HepG2 (cell line): ENCODE measurements around the gene PLEKHG7. TPM values are rescaled to one million over a fixed set of nuclear protein-coding genes. Genes with fewer than 3 reads are reported as not detected.
"Not testable (repeated sequence)": the region's sequence is repeated elsewhere in the genome, so short reads cannot be mapped to it uniquely, and the experiment has no call there.

Experiments
- ATAC-seq: fragments of 200-7000 bp; cut with Tn5 transposase; 3 replicates; pipeline ENCODE4 v1.9.1; 2020; ENCODE audit warnings: mild to moderate bottlenecking, moderate library complexity
- BruUV-seq: library from RNA; stranded (reverse); fragments of 400-500 nt; replicated peaks from 2 replicates; lab custom pipeline; 2021; lab: Mats Ljungman, UMichigan
- CTCF ChIA-PET: fragments of 300-600 bp; formaldehyde crosslinking; extraction: SDS; loops from one replicate; lab custom pipeline; 2021; ENCODE audit warnings: low total read pairs, inconsistent platforms, low intra/inter-chr PET ratio; lab: Yijun Ruan, JAX
- POLR2A ChIA-PET: fragments of 350-600 bp; sonication (Branson Sonifier 250); formaldehyde crosslinking; loops from one replicate; lab custom pipeline; 2020; ENCODE audit warnings: antibody characterized with exemption, inconsistent platforms; lab: Yijun Ruan, JAX
- DNase-seq: peaks from one replicate; pipeline ENCODE4 v3.0.0-alpha.2; 2015; ENCODE audit warnings: low spot score
- FAIRE-seq: peaks from 3 replicates; lab custom pipeline; 2011; peaks lifted over from hg19 to GRCh38; lab: Jason Lieb, UNC
- H2AFZ ChIP-seq: one replicate; pipeline ENCODE4 v1.6.1; 2011; ENCODE audit warnings: low read length, inconsistent platforms
- H3K27ac ChIP-seq: fragments of 300-600 bp; 3 replicates; pipeline ENCODE4 v1.8.0; 2011; ENCODE audit warnings: mixed run types, mild to moderate bottlenecking, mixed read lengths, low read length, inconsistent platforms; ENCODE audit not compliant: insufficient read depth; ENCODE audit errors: extremely low read length
- H3K27me3 ChIP-seq, 2 experiments: fragments of 200-600 bp in 1 of 2; 2 replicates in 1 of 2; 3 replicates in 1 of 2; pipeline versions ENCODE4 v1.6.0 to v1.8.0; 2011; ENCODE audit warnings: low read length in 2 of 2, mild to moderate bottlenecking in 2 of 2, moderate library complexity in 2 of 2, inconsistent platforms in 1 of 2; ENCODE audit not compliant: insufficient read depth in 2 of 2, control insufficient read depth in 1 of 2
- H3K36me3 ChIP-seq, 2 experiments: fragments of 200-600 bp in 1 of 2; replicated peaks in 1 of 2; 2 replicates in 1 of 2; 3 replicates in 1 of 2; pipeline versions ENCODE4 v1.5.1 to v1.8.0; 2011; ENCODE audit warnings: low read length in 2 of 2, inconsistent platforms in 1 of 2; ENCODE audit not compliant: insufficient read depth in 2 of 2, control insufficient read depth in 1 of 2
- H3K4me1 ChIP-seq: 2 replicates; pipeline ENCODE4 v1.5.1; 2012; ENCODE audit warnings: low read length, inconsistent platforms; ENCODE audit not compliant: insufficient read depth
- H3K4me2 ChIP-seq: 2 replicates; pipeline ENCODE4 v1.6.0; 2011; ENCODE audit warnings: low read depth, low read length, inconsistent platforms
- H3K4me3 ChIP-seq, 3 experiments: fragments of 200-600 bp in 1 of 3; sonication (generic), shearing (Covaris generic) in 1 of 3; replicated peaks in 1 of 3; 2 replicates each; pipeline ENCODE4 v1.5.1; 2011 to 2016; ENCODE audit warnings: low read length in 3 of 3, inconsistent platforms in 2 of 3, low read depth in 2 of 3, mild to moderate bottlenecking in 2 of 3, control low read depth in 1 of 3, mixed read lengths in 1 of 3; ENCODE audit not compliant: insufficient read depth in 1 of 3
- H3K79me2 ChIP-seq: one replicate; pipeline ENCODE4 v1.6.1; 2011; ENCODE audit warnings: low read length, inconsistent platforms; ENCODE audit not compliant: insufficient read depth
- H3K9ac ChIP-seq: 2 replicates; pipeline ENCODE4 v1.6.0; 2011; ENCODE audit warnings: mild to moderate bottlenecking, low read depth, low read length, inconsistent platforms; ENCODE audit not compliant: insufficient read depth
- H3K9me3 ChIP-seq: 2 replicates; pipeline ENCODE4 v1.5.1; 2012; ENCODE audit warnings: mild to moderate bottlenecking, low read length
- H4K20me1 ChIP-seq: 2 replicates; pipeline ENCODE4 v1.6.0; 2011; ENCODE audit warnings: inconsistent platforms, mild to moderate bottlenecking, low read length, moderate library complexity; ENCODE audit not compliant: insufficient read depth
- ZNF766 ChIP-seq: sonication (generic); formaldehyde crosslinking; IDR thresholded peaks from 2 replicates; pipeline ENCODE4 v1.5.0; 2020; ENCODE audit warnings: missing genetic modification reagents, borderline replicate concordance
- WGBS: methylation state at CpG from one replicate; pipeline ENCODE4 v1.1.6; 2017; ENCODE audit warnings: low lambda C conversion rate; 5-methylcytosine and 5-hydroxymethylcytosine counted together
- in situ Hi-C: cut with HindIII; loops from 2 replicates; pipeline ENCODE4 v1.10.0; 2017; ENCODE audit warnings: low pct_unique_long_range_greater_than_20kb; ENCODE audit not compliant: extremely low pct_ligation_motif_present
- intact Hi-C: fragments of 100-400 bp; cut with micrococcal nuclease; formaldehyde crosslinking; loops from one replicate; pipeline ENCODE4 v1.10.0; 2022; ENCODE audit not compliant: unreplicated experiment
- polyA plus RNA-seq, 8 experiments: library from polyadenylated mRNA; depleted of rRNA in 3 of 8; stranded (reverse) in 7 of 8; unstranded in 1 of 8; fragments of >200 nt; fragmentation: Illumina TruSeq in 4 of 8; extraction: Trizol in 4 of 8; gene quantifications; 2 replicates each; pipeline versions ENCODE4 v1.2.1 to v1.2.3, GENCODE V29; 2011 to 2016; ENCODE audit warnings: low read depth in 4 of 8, missing spikeins in 1 of 8, mixed read lengths in 1 of 8; ENCODE audit not compliant: insufficient read depth in 1 of 8
- total RNA-seq, 5 experiments: library from RNA; depleted of rRNA; stranded (reverse); fragments of >200 nt; fragmentation: Illumina TruSeq; extraction: Trizol; gene quantifications; 2 replicates each; pipeline ENCODE4 v1.2.3, GENCODE V29; 2016; ENCODE audit warnings: low read depth in 1 of 5
- TF ChIP-seq, protein P1 (sequence below): IDR thresholded peaks from 2 replicates; pipeline ENCODE4 v1.6.1; 2016

Gene PLEKHG7
- total and polyA plus RNA-seq, 2 of the 13 experiments (the other 11 are each of a cell fraction or from before 2014, with no cell fraction given) = not detected

DNA sequence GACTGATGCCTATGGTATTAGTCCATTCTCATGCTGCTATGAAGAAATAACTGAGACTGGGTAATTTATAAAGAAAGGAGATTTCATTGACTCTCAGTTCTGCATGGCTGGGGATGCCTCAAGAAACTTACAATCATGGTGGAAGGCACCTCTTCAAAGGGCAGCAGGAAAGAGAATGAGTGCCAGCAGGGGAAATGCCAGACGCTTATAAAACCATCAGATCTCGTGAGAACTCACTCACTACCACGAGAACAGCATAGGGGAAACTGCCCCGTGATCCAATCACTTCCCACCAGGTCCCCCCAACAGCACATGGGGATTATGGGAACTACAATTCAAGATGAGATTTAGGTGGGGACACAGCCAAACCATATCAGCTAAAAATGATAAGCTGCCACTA, 48.5 kb upstream of the PLEKHG7 start:
- H2AFZ ChIP-seq, H3K4me3 ChIP-seq, intact Hi-C loops, H3K27ac ChIP-seq, H3K27me3 ChIP-seq, CTCF ChIA-PET, ATAC-seq, H4K20me1 ChIP-seq, FAIRE-seq, DNase-seq, H3K9ac ChIP-seq, in situ Hi-C loops, H3K4me1 ChIP-seq, POLR2A ChIA-PET, H3K4me2 ChIP-seq, H3K36me3 ChIP-seq, H3K9me3 ChIP-seq, BruUV-seq, H3K79me2 ChIP-seq: not testable (repeated sequence)
- WGBS = 19% methylated on average over 4 of the region's 4 CpGs

DNA sequence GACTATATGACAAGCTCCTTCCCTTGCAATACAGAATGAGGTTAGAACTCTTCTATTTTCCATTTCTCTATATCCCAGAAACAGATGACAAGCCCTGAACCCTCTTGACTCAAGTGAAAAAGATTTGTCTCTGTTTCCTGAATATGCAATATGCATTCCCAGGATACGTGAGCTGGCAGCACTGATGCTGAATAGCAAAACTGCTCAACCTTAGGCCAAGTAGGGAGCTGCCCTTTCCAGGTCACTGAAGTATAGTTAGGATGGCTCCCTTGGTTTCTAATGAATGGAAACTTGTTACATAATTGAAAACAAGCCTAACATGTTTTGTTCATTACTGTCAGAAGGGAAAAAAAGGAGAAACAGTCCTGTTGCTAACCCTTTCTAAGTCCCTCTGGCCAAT, 47.9 kb upstream of the PLEKHG7 start:
- WGBS = 47% methylated on average over 1 of the region's 1 CpG
- CTCF ChIA-PET = no interaction called here
- TF ChIP-seq, protein P1, sequence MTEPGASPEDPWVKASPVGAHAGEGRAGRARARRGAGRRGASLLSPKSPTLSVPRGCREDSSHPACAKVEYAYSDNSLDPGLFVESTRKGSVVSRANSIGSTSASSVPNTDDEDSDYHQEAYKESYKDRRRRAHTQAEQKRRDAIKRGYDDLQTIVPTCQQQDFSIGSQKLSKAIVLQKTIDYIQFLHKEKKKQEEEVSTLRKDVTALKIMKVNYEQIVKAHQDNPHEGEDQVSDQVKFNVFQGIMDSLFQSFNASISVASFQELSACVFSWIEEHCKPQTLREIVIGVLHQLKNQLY (CRISPR knock-in tag) = no peak
- no peak for TF ChIP-seq ZNF766 (CRISPR knock-in tag)
- TF ChIP-seq, all 625 proteins: peak for 0
- Histone ChIP-seq H4K20me1 (no peaks in the 10 kb centered on the region), H3K36me3 (no peaks in the 10 kb centered on the region), H3K4me2 (no peak overlapping the region), H3K9ac (no peak overlapping the region), H3K27ac (no peak overlapping the region), H3K27me3 (no peaks in the 10 kb centered on the region), H2AFZ (no peak overlapping the region), H3K9me3 (no peaks in the 10 kb centered on the region), H3K4me3 (no peak overlapping the region), H3K79me2 (no peaks in the 10 kb centered on the region), H3K4me1 (no peaks in the 10 kb centered on the region)
- POLR2A ChIA-PET = no interaction called here
- DNase-seq (no peak), FAIRE-seq (no peak), ATAC-seq (no peak)
- BruUV-seq = no TSS peak
- in situ Hi-C loops (no loop called here), intact Hi-C loops (no loop called here)
